CD4-positive, alpha-beta T cell treated with Interleukin-10 for 1 hour (primary cell): ENCODE results near the gene FOXA1.

Experiments
- DNase-seq: peaks from one replicate; pipeline ENCODE4 v3.0.0-alpha.2; 2020

Gene FOXA1

DNA sequence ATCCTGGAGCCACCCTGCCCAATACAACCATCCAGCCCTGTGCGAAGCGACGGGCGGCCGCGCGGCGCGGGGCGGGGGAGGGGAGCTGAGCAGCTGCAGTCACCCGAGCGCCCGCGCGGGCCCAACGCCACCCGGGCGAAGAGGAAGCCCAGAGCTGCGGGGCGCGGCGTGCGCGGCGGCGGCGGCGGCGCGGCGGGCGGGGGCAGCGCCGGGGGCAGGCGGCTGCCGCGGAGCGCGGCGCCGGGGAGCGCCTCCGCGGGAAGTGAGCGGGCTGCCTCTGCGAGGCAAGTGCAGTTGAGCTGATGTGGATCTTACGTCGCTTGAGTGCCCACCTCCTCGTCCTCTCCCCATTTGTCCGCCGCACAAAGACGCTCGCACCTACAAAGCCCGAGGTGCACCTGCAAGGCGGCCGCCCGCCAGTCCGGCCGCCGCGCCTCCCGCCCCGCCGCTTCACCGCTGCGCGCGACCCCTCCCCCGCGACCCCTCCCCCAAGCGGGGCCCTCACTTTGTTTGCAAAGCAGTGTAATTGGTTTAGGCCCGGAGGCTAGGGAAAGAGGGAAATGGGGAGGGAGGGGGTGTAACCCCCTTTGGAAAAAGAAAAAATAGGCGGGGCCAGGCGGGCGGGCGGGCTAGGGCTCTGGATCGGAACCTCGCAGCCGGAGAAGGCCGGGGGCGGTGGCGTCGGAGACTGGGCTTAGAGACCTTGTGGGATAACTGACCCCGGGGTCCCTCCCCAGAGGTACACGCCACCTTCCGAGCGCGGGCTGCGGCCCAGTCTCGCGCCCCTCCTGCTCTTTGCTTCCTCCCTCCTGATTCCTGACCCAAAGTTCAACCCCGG is at the start of gene FOXA1, which contains the start of gene TTC6:
FOXA1 (minus strand) TSS at position 279 of the 838 bp plus-strand sequence; CDS start at position 2, 277 bp downstream.
TTC6 (plus strand) TSS at position 659 of the 838 bp plus-strand sequence. CDS start 26,436 bp downstream, outside the sequence.
- no peak for DNase-seq

DNA sequence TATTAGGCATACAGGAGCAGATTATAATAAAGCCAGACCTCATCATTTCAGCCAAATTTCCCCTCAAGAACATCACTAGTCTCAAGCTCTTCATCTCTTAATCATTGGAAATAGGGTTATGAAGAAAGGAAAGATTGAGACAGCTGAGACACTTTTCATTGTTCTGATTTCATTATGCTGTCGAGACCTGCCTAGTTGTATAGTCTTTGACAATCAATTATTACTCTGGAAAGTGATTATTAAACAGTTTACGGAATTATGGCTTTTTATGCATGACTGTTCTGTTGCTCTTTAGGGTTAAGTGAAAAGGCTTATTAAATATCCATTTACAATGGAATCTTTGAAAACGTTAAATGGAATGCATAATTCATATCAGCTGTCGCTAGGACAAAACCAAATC is 48.7 kb upstream of the FOXA1 start:
- DNase-seq = no peak

DNA sequence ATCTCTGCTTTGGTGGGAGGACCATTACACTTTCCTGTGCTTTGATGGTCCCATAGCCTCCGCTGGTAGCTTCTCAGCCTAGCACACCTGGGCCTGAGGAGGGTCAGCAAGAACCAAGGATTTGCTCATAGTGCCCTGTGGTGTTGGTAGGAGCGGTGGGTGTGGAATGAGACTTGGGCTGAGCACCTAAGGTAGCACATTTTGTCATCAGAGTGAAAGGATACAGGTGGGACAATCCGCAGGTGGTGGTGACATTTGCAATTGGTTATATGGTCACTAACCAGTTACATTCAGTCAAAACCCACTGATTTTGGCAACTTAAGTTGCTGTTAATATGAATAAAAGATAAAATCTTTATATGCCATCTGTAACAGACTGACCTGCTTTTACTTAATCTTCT is 47.1 kb upstream of the FOXA1 start:
- no peak for DNase-seq

DNA sequence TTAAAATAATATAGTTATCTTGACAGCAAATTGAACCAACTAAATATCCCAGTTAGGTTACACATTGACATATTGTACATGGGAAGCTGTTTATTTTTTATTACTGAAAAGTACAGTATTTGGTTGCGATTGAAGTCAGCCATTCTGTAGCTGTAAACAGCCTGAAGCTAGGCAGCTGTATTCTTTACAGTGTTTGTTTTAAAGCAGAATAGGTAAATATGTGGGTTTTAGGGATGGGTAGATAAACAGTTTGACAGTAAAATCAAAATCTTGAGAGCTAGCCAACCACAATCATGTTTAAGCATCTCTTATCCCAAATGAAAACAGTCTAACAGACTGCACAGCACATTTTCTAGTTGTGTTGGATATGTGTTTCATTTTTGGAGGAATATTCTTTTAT is 46.1 kb upstream of the FOXA1 start:
- DNase-seq = no peak

DNA sequence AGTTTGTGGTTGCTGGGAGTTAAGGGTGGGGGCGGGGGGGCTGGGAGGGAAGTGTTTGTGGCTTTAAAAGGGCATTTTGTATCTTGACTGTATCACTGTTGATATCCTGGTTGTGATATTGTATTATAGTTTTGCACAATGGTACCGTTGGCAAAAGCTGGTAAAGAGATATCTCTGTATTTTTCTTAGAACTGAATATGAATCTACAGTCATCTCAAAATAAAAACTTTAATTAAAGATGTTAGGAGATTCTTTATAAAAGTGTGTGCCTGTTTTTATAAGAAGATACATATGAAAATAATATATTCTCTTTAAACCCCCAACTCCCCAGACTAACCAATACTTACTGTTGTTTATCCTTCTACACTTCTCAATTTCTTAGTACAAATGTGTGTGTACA is 43.5 kb upstream of the FOXA1 start:
- DNase-seq = no peak

DNA sequence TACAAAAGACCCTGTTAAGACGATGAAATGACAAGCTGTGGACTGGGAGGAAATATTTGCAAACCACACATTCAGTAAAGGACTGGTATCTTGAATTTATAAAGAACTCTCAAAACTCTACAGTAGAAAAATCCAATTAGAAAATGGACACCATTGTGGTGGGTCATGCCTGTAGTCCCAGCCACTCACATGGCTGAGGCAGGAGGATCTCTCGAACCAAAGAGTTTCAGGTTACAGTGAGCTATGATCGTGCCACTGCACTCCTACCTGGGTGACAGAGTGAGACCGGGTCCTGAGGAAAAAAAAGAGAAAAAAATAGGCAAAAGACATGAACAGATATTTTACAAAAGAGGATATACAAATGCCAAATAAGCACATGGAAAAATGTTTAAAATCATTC is 42.3 kb upstream of the FOXA1 start:
- DNase-seq = no peak

DNA sequence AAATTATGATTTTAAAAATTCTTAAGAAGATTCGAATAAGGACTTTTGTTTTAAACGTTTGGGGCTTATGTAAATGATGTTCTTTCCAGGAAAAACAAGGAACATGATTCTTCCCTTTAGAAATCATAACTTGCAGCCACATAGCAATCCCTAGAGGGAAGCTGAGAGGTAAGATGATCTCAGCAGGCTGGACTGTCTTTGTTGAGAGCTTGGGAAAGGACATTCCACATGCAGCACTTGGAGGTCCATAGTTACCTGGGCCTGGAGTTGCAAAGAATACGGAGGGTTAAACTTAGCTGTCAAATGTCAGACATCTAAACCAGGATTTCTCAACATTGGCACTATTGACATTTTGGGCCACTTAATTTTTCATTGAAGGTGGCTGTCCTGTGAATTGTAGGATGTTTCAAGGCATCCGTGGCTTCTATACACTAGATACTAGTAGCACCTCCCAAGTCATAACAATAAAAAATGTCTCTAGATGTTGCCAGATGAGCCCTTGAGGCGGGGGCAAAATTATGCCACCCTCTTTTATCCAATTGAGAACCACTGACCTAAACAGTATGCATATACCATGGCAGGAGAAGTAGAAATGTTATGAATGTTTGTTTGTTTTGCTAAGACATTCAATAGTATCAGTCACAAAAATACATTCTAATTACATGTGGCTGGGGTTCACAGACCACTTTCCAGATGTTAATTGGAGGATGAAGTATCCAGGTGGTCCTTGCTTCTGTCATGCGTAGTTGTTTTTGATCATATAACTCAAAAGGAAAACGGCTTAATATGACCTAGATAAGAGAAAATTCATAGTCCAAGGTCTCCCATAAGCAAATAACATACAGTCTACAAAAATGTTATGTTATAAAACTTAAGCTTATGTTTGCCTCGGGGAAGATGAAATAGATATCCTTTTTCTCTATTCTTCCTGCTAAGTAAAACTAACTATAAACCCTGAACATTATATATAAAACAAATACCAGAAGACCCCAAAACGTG is 30.8 kb upstream of the FOXA1 start:
- DNase-seq = no peak

DNA sequence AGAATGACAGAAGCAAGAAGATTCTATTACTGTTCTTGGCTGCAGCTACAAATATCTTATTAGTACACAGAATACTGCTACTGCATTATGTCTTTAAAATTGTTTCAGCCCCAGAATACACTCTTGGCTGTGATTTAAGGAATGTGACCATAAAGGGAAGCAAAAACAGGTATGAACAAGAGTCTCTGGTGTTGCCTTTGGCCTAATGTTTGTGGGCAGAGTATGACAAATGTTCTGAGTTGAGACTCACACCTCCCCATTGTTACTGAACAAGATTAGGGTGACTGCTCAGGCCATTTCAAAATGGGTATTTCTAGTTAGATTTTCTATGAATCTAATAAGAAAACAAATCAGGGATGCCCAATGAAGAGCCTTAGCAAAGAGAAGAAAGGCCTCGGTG is 28.9 kb upstream of the FOXA1 start:
- DNase-seq = no peak

DNA sequence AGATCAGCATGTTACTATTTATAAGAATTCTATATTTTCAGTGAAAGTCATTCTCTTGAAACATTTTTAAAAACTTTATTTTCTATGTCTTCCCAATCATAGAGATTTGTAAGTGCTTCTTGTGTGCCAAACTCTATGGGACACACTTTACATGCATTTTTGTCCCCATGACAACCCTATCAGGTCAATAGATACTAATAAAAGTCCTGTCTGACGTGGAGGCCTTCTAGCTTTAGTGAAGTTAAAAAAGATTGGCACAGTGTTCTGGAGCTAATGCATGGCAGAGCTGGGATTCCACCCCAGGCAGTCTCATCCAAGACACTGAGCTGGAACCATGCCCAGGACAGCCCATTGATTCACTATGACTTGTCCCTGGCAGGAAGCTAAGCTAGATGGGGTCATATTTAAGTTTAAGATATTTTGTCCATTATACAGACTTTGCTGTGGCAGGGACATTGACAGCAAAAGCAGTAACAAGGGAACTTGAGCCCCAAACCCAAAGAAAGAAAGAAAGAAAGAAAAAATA is 28.4 kb upstream of the FOXA1 start:
- DNase-seq = no peak

DNA sequence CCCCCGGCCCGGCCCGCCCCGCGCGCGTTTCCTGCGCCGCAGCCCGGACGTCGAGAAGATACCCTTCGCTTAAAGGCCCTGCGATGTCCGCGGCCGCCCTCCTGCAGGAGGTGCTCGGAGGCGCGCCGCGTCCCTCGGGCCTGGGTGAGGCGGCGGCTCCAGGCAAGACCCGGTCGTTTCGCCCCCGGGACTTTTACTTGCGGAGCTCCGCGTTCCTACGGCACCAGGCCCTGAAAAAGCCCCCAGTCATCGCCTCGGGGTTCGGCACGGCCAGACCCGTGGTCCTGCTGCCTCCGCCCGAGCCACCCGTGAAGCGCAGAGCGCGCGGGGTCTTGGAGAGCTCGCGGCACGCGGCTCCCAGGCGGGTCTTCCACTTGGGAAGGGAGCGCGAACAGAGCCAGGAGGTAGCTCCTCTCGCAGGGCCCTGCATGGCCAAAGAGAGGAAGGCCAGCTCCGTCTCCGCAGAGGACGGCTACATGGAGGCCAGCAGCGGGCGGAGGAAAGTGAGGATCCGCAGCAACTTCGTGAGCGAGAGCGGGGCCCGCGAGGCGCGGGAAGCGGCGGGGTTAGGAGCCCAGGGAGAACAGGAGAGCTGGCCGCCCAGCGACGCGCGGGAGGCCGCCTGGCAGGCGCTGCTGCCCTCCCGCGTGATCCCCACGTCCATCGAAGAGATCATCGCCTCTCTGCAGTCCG is 27.3 kb upstream of the FOXA1 start:
- no peak for DNase-seq

DNA sequence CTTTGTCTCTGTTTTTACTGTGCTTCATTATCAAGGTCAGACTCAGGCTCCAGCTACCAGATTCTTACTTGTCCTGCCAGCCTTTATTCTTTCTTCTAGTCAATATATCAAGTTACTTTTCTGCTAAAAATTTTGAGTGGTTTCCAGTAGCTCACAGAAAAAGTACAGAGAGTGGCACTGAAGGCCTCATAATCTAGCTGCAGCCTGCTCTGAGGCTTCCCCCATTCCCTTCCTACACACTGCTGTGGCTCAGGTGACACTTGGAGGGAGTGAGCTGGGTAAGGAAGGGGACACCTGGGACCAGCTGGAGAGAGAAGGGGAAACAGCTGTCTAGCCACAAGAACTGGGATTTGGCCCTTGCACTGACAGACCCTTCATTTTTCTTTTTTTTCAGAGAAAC is 25.8 kb upstream of the FOXA1 start:
- no peak for DNase-seq

DNA sequence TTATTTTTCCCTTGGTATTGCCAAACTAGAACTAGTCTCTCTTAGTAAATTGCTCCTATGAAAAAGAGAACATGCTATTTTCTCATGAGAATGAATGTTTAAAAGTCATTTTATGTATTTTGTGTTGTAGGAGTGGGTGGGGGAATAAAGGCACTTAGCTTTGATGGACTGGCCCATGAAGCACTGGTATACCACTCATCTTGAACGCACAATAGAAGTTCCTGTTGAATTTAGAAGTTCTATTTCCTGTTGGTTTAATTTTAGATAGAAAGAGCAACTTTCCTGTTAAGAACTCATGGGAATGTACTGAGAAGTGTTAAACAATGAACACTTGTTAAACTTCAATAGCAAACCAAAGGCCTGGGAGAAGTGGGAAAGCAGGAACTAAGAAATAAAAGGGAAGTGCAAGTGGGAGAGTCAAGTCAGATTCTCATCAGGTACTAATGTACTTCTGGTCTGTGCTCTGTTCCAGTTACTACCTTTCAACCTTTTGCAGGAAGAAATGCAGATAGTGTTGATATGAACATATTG is 23.5 kb upstream of the FOXA1 start:
- no peak for DNase-seq

DNA sequence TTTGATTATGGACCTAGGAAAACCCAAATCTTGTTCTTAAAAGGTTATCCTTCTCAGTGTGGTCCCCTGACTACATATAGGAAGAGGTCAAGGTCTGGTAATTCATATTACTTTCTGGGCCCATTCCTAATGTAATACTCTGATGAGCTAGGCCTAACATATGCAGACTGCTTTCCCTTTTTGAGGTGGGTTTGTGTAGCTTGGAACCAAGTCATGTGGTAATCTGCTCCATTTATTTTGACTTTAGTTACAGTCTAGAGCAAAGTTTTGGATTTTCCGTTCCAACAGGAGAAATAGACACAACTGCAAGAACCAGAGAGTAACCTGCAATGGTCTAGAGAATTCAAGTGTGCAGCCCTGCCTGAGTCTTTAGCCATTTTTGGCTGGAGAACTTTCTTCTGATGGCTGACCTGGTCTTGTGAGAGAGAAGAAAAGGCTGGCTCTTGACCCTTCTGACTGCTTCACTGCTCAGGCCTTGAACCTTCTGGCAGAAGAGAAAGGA is 22.9 kb upstream of the FOXA1 start:
- no peak for DNase-seq

DNA sequence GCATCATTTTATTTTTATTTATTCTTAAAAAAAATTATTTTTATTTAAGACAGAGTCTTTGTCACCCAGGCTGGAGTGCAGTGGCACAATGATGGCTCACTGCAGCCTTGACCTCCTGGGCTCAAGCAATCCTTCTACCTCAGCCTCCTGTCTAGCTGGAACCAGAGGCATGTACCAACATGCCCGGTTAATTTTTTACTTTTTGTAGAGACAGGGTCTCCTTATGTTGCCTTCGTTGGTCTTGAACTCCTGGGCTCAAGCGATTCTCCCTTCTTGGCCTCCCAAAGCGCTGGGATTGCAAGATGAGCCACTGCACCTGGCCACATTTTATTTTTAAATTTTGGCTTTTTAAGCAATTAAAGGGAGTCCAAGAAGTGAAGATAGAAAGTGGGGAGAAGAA is 21.8 kb upstream of the FOXA1 start:
- no peak for DNase-seq

DNA sequence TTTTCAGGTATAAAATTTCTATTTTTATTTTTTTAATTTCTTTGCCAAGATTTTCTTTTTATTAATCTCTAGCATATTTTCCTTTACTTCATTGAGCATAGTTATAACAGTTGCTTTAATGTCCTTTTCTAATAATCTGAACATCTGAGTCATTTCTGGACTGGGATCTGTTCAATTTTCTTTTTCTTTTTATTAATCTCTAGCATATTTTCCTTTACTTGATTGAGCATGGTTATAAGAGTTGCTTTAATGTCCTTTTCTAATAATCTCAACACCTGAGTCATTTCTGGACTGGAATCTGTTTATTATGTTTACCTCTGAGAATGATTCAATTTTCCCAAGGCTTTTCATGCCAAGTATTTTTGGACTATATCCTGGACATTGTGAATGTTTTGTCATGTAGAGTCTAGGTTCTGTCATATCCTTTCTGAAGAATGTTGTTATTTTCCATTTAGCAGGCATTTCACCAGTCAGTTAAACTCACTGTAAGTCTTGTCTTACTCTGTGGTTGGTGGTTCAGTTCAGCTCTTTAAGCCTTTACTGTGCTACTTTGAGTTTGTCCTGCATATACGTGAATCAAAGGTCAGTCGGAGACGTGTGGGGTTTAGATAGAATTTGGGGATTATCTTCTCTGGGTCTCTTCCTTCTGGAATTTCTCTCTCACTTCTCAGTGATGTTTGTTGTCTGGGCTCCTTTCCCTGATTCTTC is 20.7 kb upstream of the FOXA1 start:
- no peak for DNase-seq

DNA sequence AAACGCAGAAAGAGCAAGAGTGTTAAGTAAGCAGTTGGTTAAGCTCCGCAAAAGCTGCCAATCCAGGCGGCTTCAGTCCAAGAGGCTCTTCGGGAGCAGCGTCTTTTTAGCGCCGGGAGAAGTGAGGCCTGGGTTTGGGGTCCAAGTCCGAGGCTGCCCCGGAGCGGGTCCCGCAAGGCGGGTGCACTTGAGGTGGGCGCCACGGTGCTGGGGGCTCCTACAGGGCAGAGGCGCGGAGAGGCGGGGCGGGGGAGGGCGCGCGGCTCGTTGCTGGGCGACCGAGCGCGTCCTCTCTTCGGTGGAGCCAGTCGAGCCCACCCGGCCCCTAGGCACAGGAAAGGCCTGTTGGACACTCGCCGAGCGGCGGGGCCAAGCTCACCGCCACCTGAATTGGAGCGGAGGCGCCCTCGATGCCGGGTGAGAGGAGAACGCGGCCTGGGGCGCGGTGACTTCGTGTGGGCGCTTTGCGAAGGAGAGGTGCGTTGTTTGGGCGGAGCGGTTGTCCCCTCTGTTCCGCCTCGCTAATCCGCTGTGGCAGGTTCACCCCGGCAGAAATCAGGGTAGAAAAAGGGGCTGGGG is 16.0 kb upstream of the FOXA1 start:
- no peak for DNase-seq

DNA sequence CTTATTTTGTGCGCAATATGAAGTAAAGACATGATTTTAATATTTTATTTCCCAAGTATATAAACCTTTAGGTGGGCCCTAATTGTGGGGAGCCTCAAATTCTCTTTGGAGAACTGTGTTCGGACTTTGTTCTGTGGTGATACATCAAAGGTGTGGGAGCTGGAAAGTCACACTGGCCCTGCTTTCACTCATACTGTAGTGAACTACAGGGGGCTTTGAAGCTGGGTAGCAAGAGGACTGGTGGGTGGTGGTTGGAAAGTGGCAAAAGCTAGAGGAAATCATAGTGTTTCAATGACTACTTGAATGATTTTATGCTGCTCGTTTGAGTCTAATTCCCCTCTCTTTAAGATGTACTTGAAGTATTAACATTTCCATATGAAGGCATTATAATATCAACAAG is 13.6 kb upstream of the FOXA1 start:
- no peak for DNase-seq

DNA sequence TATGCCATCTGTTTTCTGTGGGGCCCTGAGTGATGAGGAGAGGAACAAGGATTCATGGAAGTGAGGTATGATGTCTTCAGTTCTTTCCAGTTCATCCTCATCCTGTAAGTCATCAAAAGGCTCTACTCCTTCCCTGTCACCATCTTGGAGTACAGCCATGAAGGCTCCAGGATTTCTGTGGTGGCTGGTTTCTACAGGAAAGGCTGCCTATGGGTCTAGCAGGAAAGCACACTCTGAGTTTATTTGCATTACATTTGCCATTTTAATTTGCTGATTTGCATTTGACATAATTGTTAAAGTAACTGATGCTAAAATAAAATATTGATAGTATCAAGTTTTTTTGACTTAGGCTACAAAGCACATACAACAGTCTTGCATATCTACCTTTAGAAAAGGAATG is 11.6 kb upstream of the FOXA1 start:
- DNase-seq = no peak

DNA sequence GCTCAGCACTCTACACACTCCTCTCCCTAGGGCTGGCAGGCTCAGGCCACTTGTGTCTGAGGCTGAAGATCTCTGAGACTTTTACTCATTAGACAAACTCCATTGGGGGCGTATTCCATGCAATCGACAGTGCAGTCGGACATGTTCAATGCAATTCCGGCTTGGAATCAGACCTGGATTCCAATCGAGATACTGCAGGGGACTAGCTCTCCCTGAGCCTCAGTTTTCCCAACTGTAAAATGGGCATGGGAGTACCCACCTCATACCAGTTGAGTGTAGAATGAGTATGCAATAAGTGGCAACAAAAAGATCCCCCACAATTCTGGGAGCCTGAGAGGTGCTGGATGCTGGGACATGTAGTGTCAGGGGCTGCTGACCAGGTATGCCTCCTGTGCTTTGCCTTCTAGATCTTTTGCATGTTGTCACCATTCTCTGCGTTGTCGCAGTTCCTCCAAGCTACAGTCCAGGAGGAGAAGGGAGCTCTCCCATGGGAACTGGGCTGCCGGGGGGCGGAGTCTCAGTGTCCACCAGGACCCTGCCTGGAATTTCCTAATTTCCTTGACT is 8.7 kb upstream of the FOXA1 start:
- no peak for DNase-seq

DNA sequence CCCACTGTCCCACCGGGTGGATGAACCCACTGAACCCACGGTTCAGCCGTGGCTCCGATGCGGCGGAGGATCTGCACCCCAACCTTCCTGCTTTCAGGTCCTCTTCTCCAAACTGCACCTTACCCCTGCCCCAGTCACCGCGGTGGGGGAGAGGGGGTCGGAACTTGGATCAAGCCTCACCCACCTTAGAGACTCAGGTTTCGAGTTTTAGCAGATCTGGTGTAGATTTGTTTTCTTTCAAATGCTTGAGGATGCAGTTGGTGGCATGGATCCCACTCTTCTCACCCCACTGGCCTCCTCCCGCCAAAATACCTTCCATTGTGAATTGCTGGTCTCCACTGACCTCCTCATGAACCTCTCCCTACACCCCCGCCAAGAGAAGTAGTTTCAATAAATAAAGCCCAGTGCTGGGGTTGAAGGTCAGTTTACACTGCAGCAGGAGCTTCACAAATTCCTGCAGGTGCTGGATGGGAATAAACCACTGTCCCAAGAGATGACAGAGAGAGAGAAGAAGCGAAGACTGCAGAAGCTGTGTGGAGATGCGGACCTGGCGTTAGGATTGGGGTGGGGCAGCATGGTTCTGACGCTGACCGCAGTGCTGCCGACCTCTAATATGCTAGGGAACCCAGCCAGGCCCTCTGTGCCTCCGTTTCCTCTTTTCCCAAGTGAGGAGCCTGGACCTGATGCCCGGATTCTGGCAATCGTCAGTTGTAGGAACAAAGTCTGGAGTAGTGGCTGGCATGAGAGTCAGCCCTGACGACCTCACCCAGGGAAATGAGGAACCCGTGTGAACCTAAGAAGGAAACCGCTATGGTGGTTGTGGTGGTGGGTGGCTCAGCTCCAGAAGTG is 7.8 kb upstream of the FOXA1 start:
- no peak for DNase-seq
